Myocyte (in vitro differentiated cells): ENCODE measurements around the gene CLDN2. TPM values are rescaled to one million over a fixed set of nuclear protein-coding genes. Genes with fewer than 3 reads are reported as not detected.

Source experiments
- DNase-seq: peaks from one replicate; pipeline ENCODE4 v3.0.0-alpha.2; 2012; ENCODE audit warnings: low read depth
- total RNA-seq: library from RNA; depleted of rRNA; stranded (reverse); fragments of >200 nt; gene quantifications from 2 replicates; pipeline ENCODE4 v1.2.3, GENCODE V29; 2014

Gene CLDN2
- total RNA-seq, 1 donor from 2014 or later: not detected

DNA sequence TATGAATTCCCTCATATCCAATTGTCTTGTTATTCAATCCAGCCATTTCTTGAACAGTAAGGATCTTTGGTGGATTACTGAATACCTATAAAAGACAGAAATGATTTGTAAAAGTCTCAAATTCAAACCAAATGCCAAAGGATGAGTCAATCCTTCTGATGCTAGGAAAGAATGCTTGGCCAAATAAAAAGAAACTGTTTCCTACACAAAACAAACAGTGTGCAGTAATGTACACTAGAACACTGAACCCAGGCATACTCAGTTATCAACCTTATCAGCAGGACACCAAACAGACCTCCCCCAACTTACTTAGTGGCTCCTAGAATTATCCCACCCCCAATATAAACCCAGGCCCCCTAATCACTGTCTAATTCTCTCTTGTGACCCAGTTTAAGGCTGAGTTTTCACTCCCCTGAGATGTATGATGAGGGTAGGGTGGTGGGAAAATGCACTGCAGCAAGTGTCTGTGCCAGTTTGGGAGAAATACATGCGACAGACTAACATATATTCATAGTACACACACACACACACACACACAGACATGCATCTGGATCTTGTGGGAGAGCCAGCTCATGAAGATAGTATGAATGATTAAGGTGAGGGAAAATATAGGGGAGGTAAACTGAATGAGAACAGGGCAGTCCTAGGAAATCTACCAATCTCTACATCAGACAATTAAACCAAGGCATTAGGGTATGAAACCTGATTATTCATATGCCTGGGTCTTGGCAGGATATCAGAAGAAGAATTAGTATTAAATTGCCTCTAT is 35.0 kb downstream of the CLDN2 start:
- no peak for DNase-seq

GRCh38 chrX:106957856-106958255 is 37.7 kb downstream of the CLDN2 start:
- DNase-seq: no peak

- peak; percentile 9 for DNase-seq
Observed at GRCh38 chrX:106959901-106960300, 39.7 kb downstream of the CLDN2 start.

- DNase-seq: no peak
Observed at GRCh38 chrX:106963111-106963510, 42.9 kb downstream of the CLDN2 start.

- no peak for DNase-seq
Observed at GRCh38 chrX:106964290-106964689, 44.1 kb downstream of the CLDN2 start.

GRCh38 chrX:106966547-106966946 is 46.3 kb downstream of the CLDN2 start:
- peak; percentile 5 for DNase-seq

DNA sequence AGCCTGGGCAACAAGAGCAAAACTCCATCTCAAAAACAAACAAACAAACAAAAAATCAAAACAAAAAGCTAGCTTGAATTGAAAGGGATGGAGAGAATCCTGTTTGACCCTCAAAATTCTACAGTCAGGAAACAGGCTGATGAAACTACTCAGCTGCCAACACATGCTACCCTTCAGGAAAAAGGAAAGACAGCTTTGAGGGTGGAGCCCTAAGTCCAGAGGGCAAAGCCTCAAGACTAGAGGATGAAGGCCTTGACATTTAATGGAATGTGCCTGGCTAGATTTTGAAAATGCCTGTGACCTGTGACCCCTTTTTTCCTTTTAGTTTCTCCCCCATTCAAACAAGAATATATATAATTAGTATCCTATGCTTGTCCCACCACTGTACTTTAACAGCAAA is 52.7 kb downstream of the CLDN2 start:
- DNase-seq: no peak

GRCh38 chrX:106973433-106974149 is 53.4 kb downstream of the CLDN2 start:
- no peak for DNase-seq

GRCh38 chrX:106976416-106976815 is 56.2 kb downstream of the CLDN2 start:
- DNase-seq: no peak

Other genes with a start within 250 kb of the CLDN2 start
- gene RNF128, start 193.7 kb upstream of the CLDN2 start, total RNA-seq: 0.53 and 1.4 TPM in 2 replicates
- 5.6 and 5.7 TPM in 2 replicates for gene TBC1D8B, start 117.7 kb upstream of the CLDN2 start, total RNA-seq
- not detected in 2 replicates for gene RIPPLY1, start 17.1 kb upstream of the CLDN2 start, total RNA-seq
- gene MORC4, start 79.8 kb downstream of the CLDN2 start, total RNA-seq: 30.6 and 31.8 TPM in 2 replicates
- 9.5 and 12.6 TPM in 2 replicates for gene RBM41, start 198.4 kb downstream of the CLDN2 start, total RNA-seq